Keratinocyte (primary cell): ENCODE measurements around the gene RASAL2. TPM values are rescaled to one million over a fixed set of nuclear protein-coding genes. Genes with fewer than 3 reads are reported as not detected.

Experiments used
- DNase-seq: peaks from one replicate; pipeline ENCODE4 v3.0.0-alpha.2; 2011; ENCODE audit warnings: low read depth, missing footprints, low spot score
- FAIRE-seq: peaks from 2 replicates; lab custom pipeline; 2011; peaks lifted over from hg19 to GRCh38; lab: Jason Lieb, UNC
- H2AFZ ChIP-seq: 2 replicates; pipeline ENCODE4 v1.6.0; 2012; ENCODE audit warnings: low read length, control low read depth, inconsistent platforms; ENCODE audit not compliant: control insufficient read depth
- H3K27ac ChIP-seq: 2 replicates; pipeline ENCODE4 v1.5.1; 2011; ENCODE audit warnings: low read length; ENCODE audit not compliant: control insufficient read depth, insufficient read depth
- H3K27me3 ChIP-seq: 3 replicates; pipeline ENCODE4 v1.6.0; 2011; ENCODE audit warnings: low read length; ENCODE audit not compliant: control insufficient read depth, insufficient read depth; ENCODE audit errors: extremely low read depth
- H3K36me3 ChIP-seq, 2 experiments: 2 replicates in 1 of 2; 3 replicates in 1 of 2; pipeline ENCODE4 v1.5.1; 2011; ENCODE audit warnings: low read length in 2 of 2, mild to moderate bottlenecking in 1 of 2; ENCODE audit not compliant: control insufficient read depth in 2 of 2, insufficient read depth in 2 of 2; ENCODE audit errors: extremely low read depth in 1 of 2
- H3K4me1 ChIP-seq: 3 replicates; pipeline ENCODE4 v1.5.1; 2011; ENCODE audit warnings: low read length; ENCODE audit not compliant: control insufficient read depth, insufficient read depth; ENCODE audit errors: extremely low read depth
- H3K4me2 ChIP-seq: 3 replicates; pipeline ENCODE4 v1.6.0; 2011; ENCODE audit warnings: low read depth, low read length; ENCODE audit not compliant: control insufficient read depth, insufficient read depth; ENCODE audit errors: extremely low read depth
- H3K4me3 ChIP-seq, 3 experiments: fragments of 200-600 bp in 1 of 3; sonication (generic) in 1 of 3; 2 replicates in 2 of 3; 3 replicates in 1 of 3; pipeline ENCODE4 v1.5.1; 2011 to 2016; ENCODE audit warnings: low read length in 3 of 3, mild to moderate bottlenecking in 3 of 3, control low read depth in 2 of 3, inconsistent platforms in 1 of 3, low read depth in 1 of 3, mixed read lengths in 1 of 3, mixed run types in 1 of 3, moderate library complexity in 1 of 3; ENCODE audit not compliant: control insufficient read depth in 2 of 3, insufficient read depth in 2 of 3; ENCODE audit errors: extremely low read depth in 1 of 3
- H3K79me2 ChIP-seq: 2 replicates; pipeline ENCODE4 v1.6.0; 2012; ENCODE audit warnings: low read length; ENCODE audit not compliant: control insufficient read depth, insufficient read depth
- H3K9ac ChIP-seq: 3 replicates; pipeline ENCODE4 v1.6.0; 2011; ENCODE audit warnings: low read length; ENCODE audit not compliant: control insufficient read depth, insufficient read depth; ENCODE audit errors: extremely low read depth
- H3K9me1 ChIP-seq: 3 replicates; pipeline ENCODE4 v1.6.0; 2011; ENCODE audit warnings: low read length; ENCODE audit not compliant: control insufficient read depth, insufficient read depth; ENCODE audit errors: extremely low read depth
- H3K9me3 ChIP-seq: 2 replicates; pipeline ENCODE4 v1.5.1; 2012; ENCODE audit warnings: low read depth, low read length; ENCODE audit not compliant: control insufficient read depth
- H4K20me1 ChIP-seq: 3 replicates; pipeline ENCODE4 v1.6.0; 2011; ENCODE audit warnings: low read length; ENCODE audit not compliant: control insufficient read depth, insufficient read depth; ENCODE audit errors: extremely low read depth
- CTCF ChIP-seq, 3 experiments: IDR thresholded peaks in 1 of 3; conservative IDR thresholded peaks in 1 of 3; optimal IDR thresholded peaks in 1 of 3; 2 replicates in 2 of 3; 3 replicates in 1 of 3; pipeline versions ENCODE3 to v1.5.1; 2011; ENCODE audit warnings: low read length in 3 of 3, mild to moderate bottlenecking in 3 of 3, moderate library complexity in 2 of 3, control low read depth in 1 of 3, inconsistent platforms in 1 of 3; ENCODE audit not compliant: insufficient read depth in 2 of 3; ENCODE audit errors: extremely low read depth in 1 of 3
- EZH2 ChIP-seq: IDR thresholded peaks from one replicate; pipeline ENCODE4 v1.6.1; 2012; ENCODE audit warnings: inconsistent platforms, mild to moderate bottlenecking, low read length, moderate library complexity
- dilution Hi-C: fragments of 300-500 bp; cut with MboI; formaldehyde crosslinking; loops from one replicate; pipeline ENCODE4 v1.7.0; 2020; ENCODE audit warnings: low sequenced_read_pairs; ENCODE audit not compliant: extremely low pct_ligation_motif_present
- polyA plus RNA-seq, 5 experiments: library from polyadenylated mRNA; depleted of rRNA in 3 of 5; stranded (reverse) in 3 of 5; stranded (forward) in 1 of 5; unstranded in 1 of 5; fragments of >200 nt; gene quantifications; 1 replicate in 1 of 5; 2 replicates in 3 of 5; 3 replicates in 1 of 5; pipeline versions ENCODE4 v1.2.1 to v1.2.3, GENCODE V29; 2011 to 2012; ENCODE audit warnings: missing spikeins in 2 of 5, low read depth in 1 of 5, low replicate concordance in 1 of 5

RASAL2 gene
- polyA plus RNA-seq, 1 donor (not counting 4 experiments of a cell fraction or from before 2014, with no cell fraction given), result 27.2 TPM

- DNase-seq (no peak), FAIRE-seq (no peak)
- H3K27me3 ChIP-seq, result no peaks in the 10 kb centered on the region
- no peak overlapping the region for H3K9ac ChIP-seq
- H3K4me3 ChIP-seq, result no peak overlapping the region
- dilution Hi-C loops, result no loop called here
- no peak overlapping the region for H2AFZ ChIP-seq
- no peaks in the 10 kb centered on the region for H3K79me2 ChIP-seq
- no peak overlapping the region for H3K4me2 ChIP-seq
- no peaks in the 10 kb centered on the region for H4K20me1 ChIP-seq
- no peaks in the 10 kb centered on the region for H3K9me1 ChIP-seq
- H3K36me3 ChIP-seq, result no peaks in the 10 kb centered on the region
- peaks cover 2% of the 10 kb centered on the region for H3K4me1 ChIP-seq
- TF ChIP-seq EZH2 (no peak), CTCF (optimal IDR thresholded peaks at IDR 0.05 in 1 of 3, IDR thresholded peaks at IDR 0.05 in 1 of 3, conservative IDR thresholded peaks at IDR 0.05 in 1 of 3; ENCODE audit: extremely low read depth in 1 of 3, insufficient read depth in 2 of 3, low read length in 3 of 3) (no peak)
- no peak overlapping the region for H3K27ac ChIP-seq
- no peaks in the 10 kb centered on the region for H3K9me3 ChIP-seq
Observed at GRCh38 chr1:178493301-178493741, 399.4 kb downstream of the RASAL2 start.

GRCh38 chr1:178494569-178494971 lies 400.7 kb downstream of the RASAL2 start:
- H3K79me2 ChIP-seq, result no peaks in the 10 kb centered on the region
- H2AFZ ChIP-seq, result no peak overlapping the region
- H3K27ac ChIP-seq, result no peak overlapping the region
- FAIRE-seq, result no peak
- H3K36me3 ChIP-seq, result no peaks in the 10 kb centered on the region
- H3K9me1 ChIP-seq, result no peaks in the 10 kb centered on the region
- H3K27me3 ChIP-seq, result no peaks in the 10 kb centered on the region
- H4K20me1 ChIP-seq, result no peaks in the 10 kb centered on the region
- H3K9ac ChIP-seq, result no peak overlapping the region
- TF ChIP-seq EZH2, result no peak
- no peak for TF ChIP-seq CTCF (optimal IDR thresholded peaks at IDR 0.05 in 1 of 3, IDR thresholded peaks at IDR 0.05 in 1 of 3, conservative IDR thresholded peaks at IDR 0.05 in 1 of 3; ENCODE audit: extremely low read depth in 1 of 3, insufficient read depth in 2 of 3, low read length in 3 of 3)
- DNase-seq, result no peak
- H3K4me1 ChIP-seq, result peaks cover 5% of the 10 kb centered on the region
- H3K4me2 ChIP-seq, result no peak overlapping the region
- H3K9me3 ChIP-seq, result no peaks in the 10 kb centered on the region
- H3K4me3 ChIP-seq, result no peak overlapping the region
- dilution Hi-C loops, result no loop called here
